DOHH2 (cell line): Measurements from ENCODE around the gene ARTN.

Experiments used
- H3F3A ChIP-seq: fragments of 200-600 bp; sonication (generic), shearing (Covaris generic); 2 replicates; pipeline ENCODE4 v1.6.0; 2016; ENCODE audit warnings: antibody characterized with exemption, mild to moderate bottlenecking; ENCODE audit not compliant: control insufficient read depth, insufficient read depth
- H3K27ac ChIP-seq: fragments of 200-600 bp; sonication (generic); 2 replicates; pipeline ENCODE4 v1.5.1; 2014; ENCODE audit warnings: low read depth, mild to moderate bottlenecking, low read length, moderate library complexity
- H3K27me3 ChIP-seq: fragments of 200-600 bp; sonication (generic); 2 replicates; pipeline ENCODE4 v1.6.1; 2014; ENCODE audit warnings: mild to moderate bottlenecking, low read length, mixed read lengths; ENCODE audit not compliant: control insufficient read depth
- H3K36me3 ChIP-seq: fragments of 200-600 bp; sonication (generic); 2 replicates; pipeline ENCODE4 v1.6.1; 2014; ENCODE audit warnings: mild to moderate bottlenecking, low read length, moderate library complexity, mixed read lengths; ENCODE audit not compliant: control insufficient read depth
- H3K4me1 ChIP-seq: fragments of 200-600 bp; sonication (generic); 2 replicates; pipeline ENCODE4 v1.6.1; 2014; ENCODE audit warnings: mild to moderate bottlenecking, low read length, mixed read lengths; ENCODE audit not compliant: control insufficient read depth
- H3K4me2 ChIP-seq: fragments of 200-600 bp; sonication (generic); 2 replicates; pipeline ENCODE4 v1.6.0; 2014; ENCODE audit warnings: mild to moderate bottlenecking, low read length, moderate library complexity
- H3K4me3 ChIP-seq: fragments of 200-600 bp; sonication (generic); 2 replicates; pipeline ENCODE4 v1.5.1; 2014; ENCODE audit warnings: mild to moderate bottlenecking, low read length, mixed read lengths
- H3K79me2 ChIP-seq: fragments of 200-600 bp; sonication (generic); 2 replicates; pipeline ENCODE4 v1.6.1; 2014; ENCODE audit warnings: mild to moderate bottlenecking, low read length, mixed read lengths; ENCODE audit not compliant: control insufficient read depth
- H3K9me2 ChIP-seq: fragments of 200-600 bp; sonication (generic); replicated peaks from 2 replicates; pipeline ENCODE4 v1.6.1; 2014; ENCODE audit warnings: mild to moderate bottlenecking, low read length, mixed read lengths; ENCODE audit not compliant: control insufficient read depth
- H3K9me3 ChIP-seq: fragments of 200-600 bp; sonication (generic); 2 replicates; pipeline ENCODE4 v1.6.1; 2014; ENCODE audit warnings: antibody characterized with exemption, low read length, mixed read lengths; ENCODE audit not compliant: control insufficient read depth, insufficient read depth
- H4K20me1 ChIP-seq: fragments of 200-600 bp; sonication (generic); 2 replicates; pipeline ENCODE4 v1.6.0; 2014; ENCODE audit warnings: low read depth, mild to moderate bottlenecking, antibody characterized with exemption, low read length, moderate library complexity; ENCODE audit not compliant: control insufficient read depth, insufficient read depth
- EZH2phosphoT487 ChIP-seq: fragments of 200-600 bp; sonication (generic); IDR thresholded peaks from 2 replicates; pipeline ENCODE4 v1.6.1; 2017; ENCODE audit warnings: borderline replicate concordance, mild to moderate bottlenecking, antibody characterized with exemption, low read length, moderate library complexity, mixed read lengths
- TF ChIP-seq, protein P1 (sequence below): fragments of 200-600 bp; sonication (generic); IDR thresholded peaks from one replicate; pipeline ENCODE4 v1.5.1; 2014; ENCODE audit warnings: antibody characterized with exemption, mild to moderate bottlenecking, low read depth, low read length; ENCODE audit not compliant: poor library complexity, severe bottlenecking

ARTN gene

DNA sequence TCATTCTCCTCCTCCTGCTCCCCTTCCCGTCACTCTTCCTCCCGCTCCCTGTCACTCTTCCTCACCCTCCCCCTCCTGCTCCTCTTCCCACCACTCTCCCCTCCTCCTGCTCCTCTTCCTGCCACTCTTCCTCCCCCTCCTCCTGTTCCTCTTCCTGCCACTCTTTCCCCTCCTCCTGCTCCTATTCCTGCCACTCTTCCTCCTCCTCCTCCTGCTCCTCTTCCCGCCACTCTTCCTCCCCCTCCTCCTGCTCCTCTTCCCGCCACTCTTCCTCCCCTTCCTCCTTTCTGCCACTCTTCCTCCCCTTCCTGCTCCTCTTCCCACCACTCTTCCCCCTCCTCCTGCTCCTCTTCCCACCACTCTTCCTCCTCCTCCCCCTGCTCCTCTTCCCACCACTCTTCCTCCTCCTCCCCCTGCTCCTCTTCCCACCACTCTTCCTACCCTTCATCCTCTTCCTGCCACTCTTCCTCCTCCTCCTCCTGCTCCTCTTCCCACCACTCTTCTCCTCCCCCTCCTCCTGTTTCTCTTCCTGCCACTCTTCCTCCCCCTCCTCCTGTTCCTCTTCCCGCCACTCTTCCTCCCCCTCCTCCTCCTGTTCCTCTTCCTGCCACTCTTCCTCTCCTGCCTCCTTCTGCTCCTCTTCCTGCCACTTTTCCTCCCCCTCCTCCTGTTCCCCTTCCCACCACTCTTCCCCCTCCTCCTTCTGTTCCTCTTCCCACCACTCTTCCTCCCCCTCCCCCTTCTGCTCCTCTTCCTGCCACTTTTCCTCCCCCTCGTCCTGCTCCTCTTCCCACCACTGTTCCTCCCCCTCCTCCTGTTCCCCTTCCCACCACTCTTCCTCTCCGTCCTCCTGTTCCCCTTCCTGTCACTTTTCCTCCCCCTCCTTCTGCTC, 28.7 kb upstream of the ARTN start:
- H3K27ac ChIP-seq: no peak overlapping the region
- no peak overlapping the region; the same call in 1 of the 2 replicates for H3K4me3 ChIP-seq
- 0 out of 2 replicates have a peak overlapping the region, but pooled peaks have one; percentile 9 for H3K4me2 ChIP-seq
- no peaks in the 10 kb centered on the region for H3K9me3 ChIP-seq
- H3K4me1 ChIP-seq: peaks cover 18% of the 10 kb centered on the region
- no peaks in the 10 kb centered on the region for H3K79me2 ChIP-seq
- H3F3A ChIP-seq: peaks cover 17% of the 10 kb centered on the region
- no peaks in the 10 kb centered on the region; the same call in 1 of the 2 replicates for H4K20me1 ChIP-seq
- H3K27me3 ChIP-seq: no peaks in the 10 kb centered on the region
- H3K9me2 ChIP-seq: no peaks in the 10 kb centered on the region
- TF ChIP-seq, protein P1, sequence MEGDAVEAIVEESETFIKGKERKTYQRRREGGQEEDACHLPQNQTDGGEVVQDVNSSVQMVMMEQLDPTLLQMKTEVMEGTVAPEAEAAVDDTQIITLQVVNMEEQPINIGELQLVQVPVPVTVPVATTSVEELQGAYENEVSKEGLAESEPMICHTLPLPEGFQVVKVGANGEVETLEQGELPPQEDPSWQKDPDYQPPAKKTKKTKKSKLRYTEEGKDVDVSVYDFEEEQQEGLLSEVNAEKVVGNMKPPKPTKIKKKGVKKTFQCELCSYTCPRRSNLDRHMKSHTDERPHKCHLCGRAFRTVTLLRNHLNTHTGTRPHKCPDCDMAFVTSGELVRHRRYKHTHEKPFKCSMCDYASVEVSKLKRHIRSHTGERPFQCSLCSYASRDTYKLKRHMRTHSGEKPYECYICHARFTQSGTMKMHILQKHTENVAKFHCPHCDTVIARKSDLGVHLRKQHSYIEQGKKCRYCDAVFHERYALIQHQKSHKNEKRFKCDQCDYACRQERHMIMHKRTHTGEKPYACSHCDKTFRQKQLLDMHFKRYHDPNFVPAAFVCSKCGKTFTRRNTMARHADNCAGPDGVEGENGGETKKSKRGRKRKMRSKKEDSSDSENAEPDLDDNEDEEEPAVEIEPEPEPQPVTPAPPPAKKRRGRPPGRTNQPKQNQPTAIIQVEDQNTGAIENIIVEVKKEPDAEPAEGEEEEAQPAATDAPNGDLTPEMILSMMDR: no peak
- H3K36me3 ChIP-seq: no peaks in the 10 kb centered on the region

DNA sequence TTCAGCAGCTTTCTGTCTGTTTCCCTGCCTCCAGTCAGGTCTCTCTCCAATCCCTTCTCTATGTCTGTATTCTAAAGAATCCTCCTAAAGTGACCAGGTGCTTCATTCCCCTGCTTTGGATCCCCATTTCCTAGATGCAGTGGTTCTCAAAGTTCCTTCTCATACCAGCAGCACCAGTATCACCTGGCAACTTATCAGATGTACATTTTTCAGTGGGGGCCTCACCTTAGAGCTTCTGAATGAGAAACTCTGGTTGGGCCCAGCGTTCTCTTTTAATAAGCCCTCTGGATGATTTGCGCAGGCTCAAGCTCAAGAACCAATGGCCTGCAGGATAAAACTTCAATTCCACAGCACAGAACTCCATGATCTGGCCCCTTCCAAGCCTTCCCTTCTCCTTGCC, 25.4 kb upstream of the ARTN start:
- peaks cover 17% of the 10 kb centered on the region for H3F3A ChIP-seq
- TF ChIP-seq, protein P1: no peak
- no peak for TF ChIP-seq EZH2phosphoT487
- H3K9me2 ChIP-seq: no peaks in the 10 kb centered on the region
- H3K4me3 ChIP-seq: no peak overlapping the region
- H3K27me3 ChIP-seq: no peaks in the 10 kb centered on the region
- no peak overlapping the region for H3K27ac ChIP-seq
- H3K4me2 ChIP-seq: no peak overlapping the region
- H3K79me2 ChIP-seq: no peaks in the 10 kb centered on the region
- no peaks in the 10 kb centered on the region; the same call in 1 of the 2 replicates for H4K20me1 ChIP-seq
- H3K4me1 ChIP-seq: peaks cover 18% of the 10 kb centered on the region
- no peaks in the 10 kb centered on the region for H3K36me3 ChIP-seq
- H3K9me3 ChIP-seq: no peaks in the 10 kb centered on the region

DNA sequence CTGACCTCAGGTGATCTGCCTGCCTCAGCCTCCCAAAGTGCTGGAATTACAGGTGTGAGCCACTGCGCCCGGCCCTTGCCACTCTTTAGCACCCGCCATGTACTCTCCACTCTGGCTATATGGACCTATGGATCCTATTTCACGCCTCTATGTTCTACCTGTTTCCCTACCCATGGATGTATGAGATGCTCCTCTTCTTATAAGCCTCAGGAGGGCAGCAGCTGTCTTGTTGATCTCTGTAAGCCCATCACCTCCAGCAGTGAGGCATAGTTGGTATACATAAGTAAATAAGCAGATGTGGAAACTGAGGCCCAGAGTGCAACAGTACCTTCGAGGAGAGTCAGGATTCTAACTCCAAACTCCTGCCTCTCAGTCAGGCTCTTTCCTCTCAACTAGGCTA, 24.7 kb upstream of the ARTN start:
- Histone ChIP-seq H3K36me3 (no peaks in the 10 kb centered on the region), H3K4me2 (no peak overlapping the region), H3K9me2 (no peaks in the 10 kb centered on the region), H3K27me3 (no peaks in the 10 kb centered on the region), H3K9me3 (no peaks in the 10 kb centered on the region), H3K4me3 (no peak overlapping the region), H4K20me1 (no peaks in the 10 kb centered on the region; the same call in 1 of the 2 replicates), H3F3A (peaks cover 17% of the 10 kb centered on the region), H3K4me1 (peaks cover 18% of the 10 kb centered on the region), H3K27ac (no peak overlapping the region), H3K79me2 (no peaks in the 10 kb centered on the region)
- TF ChIP-seq EZH2phosphoT487: no peak
- TF ChIP-seq, protein P1: no peak
